Glutamatergic neuron (in vitro differentiated cells): ENCODE data around the gene AMZ2. TPM values are rescaled to one million over a fixed set of nuclear protein-coding genes. Genes with fewer than 3 reads are reported as not detected.
"Not testable (repeated sequence)": the region's sequence is repeated elsewhere in the genome, so short reads cannot be mapped to it uniquely, and the experiment has no call there.

ENCODE experiments used
- DNase-seq: peaks from one replicate; pipeline ENCODE4 v3.0.0; 2022
- H3K27ac Mint-ChIP-seq: one replicate; pipeline ENCODE4 v1.8.0; 2020; ENCODE audit warnings: mild to moderate bottlenecking, mixed read lengths, inconsistent platforms; ENCODE audit not compliant: unreplicated experiment
- H3K27me3 Mint-ChIP-seq: one replicate; pipeline ENCODE4 v1.8.0; 2020; ENCODE audit warnings: mild to moderate bottlenecking, moderate library complexity, mixed read lengths, inconsistent platforms; ENCODE audit not compliant: unreplicated experiment
- H3K36me3 Mint-ChIP-seq: one replicate; pipeline ENCODE4 v1.8.0; 2020; ENCODE audit warnings: mild to moderate bottlenecking, mixed read lengths, inconsistent platforms; ENCODE audit not compliant: unreplicated experiment
- H3K4me1 Mint-ChIP-seq: one replicate; pipeline ENCODE4 v1.8.0; 2020; ENCODE audit warnings: mild to moderate bottlenecking, low read depth, mixed read lengths, inconsistent platforms; ENCODE audit not compliant: unreplicated experiment
- H3K4me3 Mint-ChIP-seq: one replicate; pipeline ENCODE4 v1.8.0; 2020; ENCODE audit warnings: mild to moderate bottlenecking, mixed read lengths, inconsistent platforms; ENCODE audit not compliant: unreplicated experiment
- H3K9me3 Mint-ChIP-seq: one replicate; pipeline ENCODE4 v1.8.0; 2020; ENCODE audit warnings: mild to moderate bottlenecking, moderate library complexity, mixed read lengths, inconsistent platforms; ENCODE audit not compliant: unreplicated experiment
- CTCF ChIP-seq: fragments of 200-600 bp; sonication (generic); IDR thresholded peaks from one replicate; pipeline ENCODE4 v1.5.0; 2021; ENCODE audit not compliant: partially characterized antibody, unreplicated experiment
- total RNA-seq: library from RNA; stranded (reverse); fragmentation: NEBNext Ultra II Directional; extraction: Animal tissue kit (Norgen Biotek cat#: 25700); gene quantifications from one replicate; pipeline ENCODE4 v1.2.1, GENCODE V29; 2021; ENCODE audit not compliant: unreplicated experiment

The AMZ2 gene
- total RNA-seq, 1 donor from 2014 or later = 68.5 TPM

DNA sequence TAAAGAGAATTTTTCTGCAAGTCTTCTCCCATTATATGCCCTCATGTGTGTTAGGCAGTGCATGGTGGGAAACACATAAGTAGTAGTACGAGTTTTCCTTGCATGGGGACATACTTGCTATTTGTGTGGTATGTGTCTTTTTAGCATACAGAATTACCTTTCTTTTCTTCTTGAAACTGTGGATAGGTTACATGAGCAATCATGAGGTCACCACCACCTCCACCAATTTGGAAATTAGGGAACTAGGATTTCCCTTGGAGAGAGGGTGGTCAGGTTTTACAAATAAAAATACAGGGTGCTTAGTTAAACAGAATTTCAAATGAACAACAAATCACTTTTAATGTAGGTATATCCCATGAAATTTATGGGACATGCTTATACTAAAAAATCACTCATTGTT is 16.3 kb upstream of the AMZ2 start:
- no peak for DNase-seq
- no peaks in the 10 kb centered on the region for H3K9me3 Mint-ChIP-seq
- no peak overlapping the region for H3K4me3 Mint-ChIP-seq
- no peak overlapping the region for H3K27ac Mint-ChIP-seq
- TF ChIP-seq CTCF = no peak
- H3K36me3 Mint-ChIP-seq = no peaks in the 10 kb centered on the region
- no peaks in the 10 kb centered on the region for H3K4me1 Mint-ChIP-seq
- H3K27me3 Mint-ChIP-seq = peaks cover 1% of the 10 kb centered on the region

- not testable (repeated sequence) for H3K9me3 Mint-ChIP-seq, H3K4me3 Mint-ChIP-seq, H3K36me3 Mint-ChIP-seq, DNase-seq, H3K27me3 Mint-ChIP-seq, H3K27ac Mint-ChIP-seq, H3K4me1 Mint-ChIP-seq
These were observed 15.1 kb upstream of the AMZ2 start for GRCh38 chr17:68232741-68233140.

GRCh38 chr17:68234726-68235335 is 13.0 kb upstream of the AMZ2 start:
- not testable (repeated sequence) for H3K4me1 Mint-ChIP-seq, H3K27ac Mint-ChIP-seq

GRCh38 chr17:68235336-68235791 is 12.5 kb upstream of the AMZ2 start:
- H3K9me3 Mint-ChIP-seq, H3K4me3 Mint-ChIP-seq, H3K27ac Mint-ChIP-seq: not testable (repeated sequence)

More at GRCh38 chr17:68234726-68235335, 13.0 kb upstream of the AMZ2 start:
- not testable (repeated sequence) for H3K27me3 Mint-ChIP-seq, H3K36me3 Mint-ChIP-seq, H3K9me3 Mint-ChIP-seq, H3K4me3 Mint-ChIP-seq, DNase-seq

DNA sequence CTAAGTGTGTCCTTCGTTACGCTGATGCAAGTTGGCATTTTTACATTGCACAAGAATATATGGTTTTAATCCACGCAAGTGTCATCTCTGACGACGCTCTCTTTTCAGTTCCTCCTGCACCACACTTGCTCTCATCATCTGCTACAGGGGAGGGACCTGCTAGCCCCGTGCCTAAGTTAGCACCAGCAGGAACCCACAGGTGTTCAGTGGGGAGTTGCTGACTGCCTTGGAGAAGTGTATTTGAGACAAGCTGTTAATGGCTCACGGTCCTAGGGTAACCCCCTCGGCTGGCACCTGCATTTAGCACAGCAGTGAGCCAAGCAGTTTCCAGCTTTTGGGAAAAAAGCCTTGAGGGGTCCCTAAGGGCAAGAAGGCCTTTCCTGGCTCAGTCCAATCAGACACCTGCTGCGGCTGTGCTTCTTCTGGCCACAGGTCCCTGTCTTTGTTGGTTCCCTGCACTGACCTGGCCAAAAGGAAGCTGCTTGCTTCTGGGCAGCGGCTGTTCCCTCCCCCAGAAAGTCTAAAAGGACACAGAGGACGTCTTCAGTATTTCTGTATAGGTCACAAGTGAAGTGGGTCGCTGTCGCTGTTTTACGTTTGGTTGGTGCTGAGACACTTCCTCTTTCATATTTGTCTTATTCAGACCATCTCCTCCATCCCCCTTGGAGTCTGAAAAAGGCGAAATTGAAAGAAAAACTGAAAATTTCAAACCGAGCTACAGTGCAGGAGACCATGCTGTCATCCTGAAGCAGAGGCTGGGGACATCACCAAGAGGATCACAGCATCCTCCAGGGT is 10.3 kb upstream of the AMZ2 start:
- H3K27ac Mint-ChIP-seq, H3K27me3 Mint-ChIP-seq, H3K36me3 Mint-ChIP-seq, H3K9me3 Mint-ChIP-seq, H3K4me1 Mint-ChIP-seq, H3K4me3 Mint-ChIP-seq, DNase-seq: not testable (repeated sequence)

More at GRCh38 chr17:68235336-68235791, 12.5 kb upstream of the AMZ2 start:
- not testable (repeated sequence) for H3K36me3 Mint-ChIP-seq, DNase-seq, H3K4me1 Mint-ChIP-seq, H3K27me3 Mint-ChIP-seq

DNA sequence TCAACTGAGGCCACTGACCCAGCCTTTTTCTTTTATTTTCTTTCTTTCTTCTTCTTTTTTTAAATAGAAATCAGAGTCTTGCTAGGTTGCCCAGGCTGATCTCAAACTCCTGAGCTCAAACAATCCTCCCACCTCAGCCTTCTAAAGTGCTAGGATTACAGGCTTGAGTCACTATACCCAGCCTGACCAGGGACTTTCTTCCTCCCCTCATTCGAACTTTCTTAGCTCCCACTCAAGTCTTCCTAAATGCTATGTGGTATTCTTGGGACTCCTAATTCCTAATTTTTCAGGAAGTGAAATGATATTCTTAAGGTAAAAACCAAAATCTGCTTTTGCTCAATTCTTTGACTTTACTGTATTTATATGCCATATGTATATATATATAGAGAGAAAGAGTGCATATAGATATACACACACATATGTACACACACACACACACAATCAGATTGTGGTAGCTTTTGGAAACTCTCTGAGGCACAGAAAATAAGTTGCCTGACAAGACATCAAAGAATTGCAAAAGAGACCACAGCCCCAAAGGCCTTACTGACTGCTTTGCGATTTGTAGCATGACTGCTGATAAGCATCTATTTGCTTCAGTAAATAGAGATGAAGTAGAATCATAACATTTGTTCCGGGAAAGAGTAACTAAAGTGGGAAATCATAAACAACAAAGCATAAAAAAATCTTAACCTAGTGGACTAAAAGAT is 9.5 kb upstream of the AMZ2 start:
- H3K4me1 Mint-ChIP-seq = peaks cover 4% of the 10 kb centered on the region
- H3K36me3 Mint-ChIP-seq = no peaks in the 10 kb centered on the region
- DNase-seq = no peak
- no peaks in the 10 kb centered on the region for H3K9me3 Mint-ChIP-seq
- H3K27me3 Mint-ChIP-seq = peaks cover 1% of the 10 kb centered on the region
- TF ChIP-seq CTCF = no peak
- H3K27ac Mint-ChIP-seq = no peak overlapping the region
- no peak overlapping the region for H3K4me3 Mint-ChIP-seq
